Epithelial cell of proximal tubule (primary cell): ENCODE measurements around the gene SPECC1. TPM values are rescaled to one million over a fixed set of nuclear protein-coding genes. Genes with fewer than 3 reads are reported as not detected.

Source experiments
- DNase-seq: peaks from one replicate; pipeline ENCODE4 v3.0.0-alpha.2; 2011; ENCODE audit warnings: low read depth
- H3K4me3 ChIP-seq: 2 replicates; pipeline ENCODE4 v1.5.1; 2011; ENCODE audit warnings: low read depth, mild to moderate bottlenecking, low read length
- CTCF ChIP-seq: conservative IDR thresholded peaks from 2 replicates; pipeline ENCODE4 v1.5.1; 2012; ENCODE audit warnings: low read depth, mild to moderate bottlenecking, low read length
- total RNA-seq: library from RNA; depleted of rRNA; stranded (reverse); fragments of >200 nt; gene quantifications from 2 replicates; pipeline ENCODE4 v1.2.3, GENCODE V29; 2015

Gene SPECC1
- total RNA-seq, 1 donor from 2014 or later: 39.3 TPM

GRCh38 chr17:20284022-20284421 is 274.9 kb downstream of the SPECC1 start:
- no peak for DNase-seq
- no peak overlapping the region for H3K4me3 ChIP-seq
- TF ChIP-seq CTCF: no peak

- no peak for DNase-seq
- H3K4me3 ChIP-seq: no peak overlapping the region
- no peak for TF ChIP-seq CTCF
These were observed 275.6 kb downstream of the SPECC1 start for GRCh38 chr17:20284570-20285295.

DNA sequence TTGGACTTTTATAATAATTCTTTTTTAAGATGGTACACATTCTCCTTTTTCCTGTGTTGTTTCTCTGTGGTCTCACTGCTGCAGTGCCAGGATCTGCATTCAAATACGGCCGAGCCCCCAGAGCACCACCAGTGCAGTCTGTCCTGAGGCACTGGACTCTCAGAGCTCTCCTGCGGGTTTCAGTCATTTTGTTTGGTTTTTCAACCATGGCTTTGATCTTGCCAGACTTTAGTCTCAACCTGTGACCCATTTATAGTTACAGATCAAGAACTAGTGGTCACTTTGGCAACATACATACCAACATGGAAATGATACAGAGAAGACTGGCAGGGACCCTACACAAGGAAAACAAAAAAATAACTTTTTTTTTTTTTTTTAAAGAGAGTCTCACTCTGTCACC is 280.8 kb downstream of the SPECC1 start:
- TF ChIP-seq CTCF: no peak
- DNase-seq: no peak
- H3K4me3 ChIP-seq: no peak overlapping the region

DNA sequence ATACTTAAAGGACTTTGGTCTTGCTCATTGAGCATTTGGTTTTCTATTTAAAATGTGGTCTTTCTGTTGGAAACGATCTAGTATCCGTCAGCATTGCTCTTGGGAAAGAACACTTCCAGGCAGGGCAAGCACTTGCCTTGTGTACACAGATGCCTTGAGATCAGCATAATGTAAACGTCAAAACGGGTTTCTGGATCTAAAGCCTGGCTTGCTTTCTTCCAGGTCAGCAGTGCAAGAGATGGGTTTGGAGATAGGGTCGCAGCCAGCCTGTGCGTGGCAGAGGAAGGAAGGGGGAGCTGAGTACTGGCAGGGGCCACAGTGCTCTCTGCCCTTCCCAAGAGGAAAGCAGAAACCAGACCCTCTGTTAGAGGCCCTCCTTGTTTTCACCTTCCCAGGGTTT is 282.7 kb downstream of the SPECC1 start:
- TF ChIP-seq CTCF: no peak
- DNase-seq: no peak
- H3K4me3 ChIP-seq: no peak overlapping the region

DNA sequence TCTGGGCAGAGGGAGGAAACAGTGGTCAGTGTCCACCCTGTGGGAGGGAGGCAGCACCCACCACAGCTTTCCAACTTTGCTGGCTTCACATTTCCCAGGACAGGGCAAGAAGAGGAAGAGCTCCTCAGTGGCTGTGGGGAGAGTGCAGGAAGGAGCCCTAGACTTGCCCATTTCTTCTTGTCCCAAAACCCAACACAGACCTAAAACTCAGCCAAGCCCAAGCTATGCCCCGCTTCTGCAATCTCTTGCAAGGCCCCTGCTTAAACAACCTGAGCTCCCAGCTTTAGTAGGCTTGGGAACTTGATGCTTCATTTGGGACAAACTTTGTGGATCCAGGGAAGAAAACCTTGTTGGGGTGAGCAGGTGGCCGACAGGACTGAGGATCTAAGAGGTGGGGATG is 284.3 kb downstream of the SPECC1 start:
- no peak for TF ChIP-seq CTCF
- no peak overlapping the region for H3K4me3 ChIP-seq
- DNase-seq: no peak

DNA sequence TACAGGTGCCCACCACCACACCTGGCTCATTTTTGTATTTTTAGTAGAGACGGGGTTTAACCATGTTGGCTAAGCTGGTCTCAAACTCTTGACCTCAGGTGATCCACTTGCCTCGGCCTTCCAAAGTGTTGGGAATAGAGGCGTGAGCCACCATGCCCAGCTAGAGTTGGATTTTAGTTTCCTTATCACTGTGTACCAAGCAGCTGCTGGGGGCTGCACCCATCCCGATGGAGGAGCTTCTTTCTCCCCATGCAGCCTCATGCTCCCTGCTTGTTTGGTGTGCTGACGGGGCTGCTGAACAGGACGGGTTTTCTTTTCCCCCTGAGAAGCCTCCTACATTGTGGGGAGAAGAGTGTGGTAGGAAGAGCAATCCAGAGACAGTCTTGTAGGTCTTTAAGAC is 285.0 kb downstream of the SPECC1 start:
- DNase-seq: no peak
- no peak overlapping the region for H3K4me3 ChIP-seq
- TF ChIP-seq CTCF: no peak

DNA sequence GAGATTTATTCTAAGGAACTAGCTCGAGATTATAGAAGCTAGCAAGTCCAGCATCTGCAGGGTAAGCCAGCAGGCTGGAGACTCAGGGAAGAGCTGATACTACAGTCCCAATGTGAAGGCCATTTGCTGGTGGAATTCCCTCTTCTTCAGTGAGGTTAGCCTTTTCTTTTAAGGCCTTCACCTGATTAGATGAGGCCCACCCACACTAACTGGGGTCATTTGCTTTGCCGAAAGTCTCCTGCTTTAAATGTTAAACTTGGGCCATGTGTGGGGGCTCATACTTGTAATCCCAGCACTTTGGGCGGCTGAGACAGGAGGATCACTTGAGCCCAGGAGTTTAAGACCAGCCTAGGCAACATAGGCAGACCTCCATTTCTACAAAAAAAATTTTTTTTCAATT is 289.9 kb downstream of the SPECC1 start:
- H3K4me3 ChIP-seq: no peak overlapping the region
- no peak for DNase-seq
- TF ChIP-seq CTCF: no peak
